WTC11 (cell line): ENCODE results near the gene DPY19L3.

Source experiments
- CTCF ChIP-seq: fragments of 200-600 bp; IDR thresholded peaks from 2 replicates; pipeline ENCODE4 v1.8.0; 2022; ENCODE audit warnings: antibody characterized with exemption
- ESRRA ChIP-seq: sonication (generic); formaldehyde crosslinking; IDR thresholded peaks from 2 replicates; pipeline ENCODE4 v1.8.1; 2022; ENCODE audit warnings: mild to moderate bottlenecking, missing genetic modification reagents, borderline replicate concordance
- GABPB1 ChIP-seq: sonication (generic); formaldehyde crosslinking; IDR thresholded peaks from 2 replicates; pipeline ENCODE4 v1.8.1; 2023; ENCODE audit warnings: mild to moderate bottlenecking, missing genetic modification reagents
- MAX ChIP-seq: sonication (generic); formaldehyde crosslinking; IDR thresholded peaks from 2 replicates; pipeline ENCODE4 v1.8.0; 2022; ENCODE audit warnings: mild to moderate bottlenecking, missing genetic modification reagents
- NFE2L1 ChIP-seq: sonication (generic); formaldehyde crosslinking; IDR thresholded peaks from 2 replicates; pipeline ENCODE4 v1.8.1; 2023; ENCODE audit warnings: missing genetic modification reagents
- NR2C2 ChIP-seq: sonication (generic); formaldehyde crosslinking; IDR thresholded peaks from 2 replicates; pipeline ENCODE4 v1.8.0; 2022; ENCODE audit warnings: mild to moderate bottlenecking, missing genetic modification reagents
- ZNF317 ChIP-seq: sonication (generic); formaldehyde crosslinking; IDR thresholded peaks from 2 replicates; pipeline ENCODE4 v1.8.1; 2023; ENCODE audit warnings: low read depth, mild to moderate bottlenecking, moderate library complexity, missing genetic modification reagents, borderline replicate concordance
- TF ChIP-seq, protein P1 (sequence below): sonication (generic); formaldehyde crosslinking; IDR thresholded peaks from 2 replicates; pipeline ENCODE4 v1.8.0; 2023; ENCODE audit warnings: mild to moderate bottlenecking, missing genetic modification reagents

- no peak for TF ChIP-seq NFE2L1
- TF ChIP-seq, protein P1, sequence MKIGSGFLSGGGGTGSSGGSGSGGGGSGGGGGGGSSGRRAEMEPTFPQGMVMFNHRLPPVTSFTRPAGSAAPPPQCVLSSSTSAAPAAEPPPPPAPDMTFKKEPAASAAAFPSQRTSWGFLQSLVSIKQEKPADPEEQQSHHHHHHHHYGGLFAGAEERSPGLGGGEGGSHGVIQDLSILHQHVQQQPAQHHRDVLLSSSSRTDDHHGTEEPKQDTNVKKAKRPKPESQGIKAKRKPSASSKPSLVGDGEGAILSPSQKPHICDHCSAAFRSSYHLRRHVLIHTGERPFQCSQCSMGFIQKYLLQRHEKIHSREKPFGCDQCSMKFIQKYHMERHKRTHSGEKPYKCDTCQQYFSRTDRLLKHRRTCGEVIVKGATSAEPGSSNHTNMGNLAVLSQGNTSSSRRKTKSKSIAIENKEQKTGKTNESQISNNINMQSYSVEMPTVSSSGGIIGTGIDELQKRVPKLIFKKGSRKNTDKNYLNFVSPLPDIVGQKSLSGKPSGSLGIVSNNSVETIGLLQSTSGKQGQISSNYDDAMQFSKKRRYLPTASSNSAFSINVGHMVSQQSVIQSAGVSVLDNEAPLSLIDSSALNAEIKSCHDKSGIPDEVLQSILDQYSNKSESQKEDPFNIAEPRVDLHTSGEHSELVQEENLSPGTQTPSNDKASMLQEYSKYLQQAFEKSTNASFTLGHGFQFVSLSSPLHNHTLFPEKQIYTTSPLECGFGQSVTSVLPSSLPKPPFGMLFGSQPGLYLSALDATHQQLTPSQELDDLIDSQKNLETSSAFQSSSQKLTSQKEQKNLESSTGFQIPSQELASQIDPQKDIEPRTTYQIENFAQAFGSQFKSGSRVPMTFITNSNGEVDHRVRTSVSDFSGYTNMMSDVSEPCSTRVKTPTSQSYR (CRISPR knock-in tag): no peak
- no peak for TF ChIP-seq ZNF317 (CRISPR knock-in tag)
- no peak for TF ChIP-seq CTCF
- TF ChIP-seq ESRRA (CRISPR knock-in tag): no peak
- no peak for TF ChIP-seq MAX (CRISPR knock-in tag)
- no peak for TF ChIP-seq NR2C2 (CRISPR knock-in tag)
- no peak for TF ChIP-seq GABPB1 (CRISPR knock-in tag)
Observed at GRCh38 chr19:32475141-32476031, 69.8 kb downstream of the DPY19L3 start.
